Panc1 (cell line): ENCODE results near the gene AMD1. TPM values are rescaled to one million over a fixed set of nuclear protein-coding genes. Genes with fewer than 3 reads are reported as not detected.

Source experiments
- ATAC-seq: fragments of 200-7000 bp; cut with Tn5 transposase; 2 replicates; pipeline ENCODE4 v1.9.1; 2020; ENCODE audit warnings: mild to moderate bottlenecking, moderate library complexity
- BruUV-seq: library from RNA; stranded (reverse); fragments of 400-500 nt; replicated peaks from 2 replicates; lab custom pipeline; 2021; lab: Mats Ljungman, UMichigan
- CTCF ChIA-PET: fragments of 300-600 bp; sonication (Branson Sonifier 250); formaldehyde crosslinking; loops from one replicate; lab custom pipeline; 2022; ENCODE audit warnings: antibody characterized with exemption; lab: Charles Lee
- POLR2A ChIA-PET: fragments of 300-600 bp; sonication (Branson Sonifier 250); formaldehyde crosslinking; loops from one replicate; lab custom pipeline; 2022; ENCODE audit warnings: antibody characterized with exemption; lab: Charles Lee
- DNase-seq: peaks from one replicate; pipeline ENCODE4 v3.0.0-alpha.2; 2010; ENCODE audit warnings: low read depth, low spot score
- H3K27ac ChIP-seq: 2 replicates; pipeline ENCODE4 v1.5.1; 2011; ENCODE audit warnings: mild to moderate bottlenecking, low read length, inconsistent platforms
- H3K27me3 ChIP-seq: fragments of 200-500 bp; sonication (Bioruptor generic); 2 replicates; pipeline ENCODE4 v1.6.0; 2014; ENCODE audit warnings: low read length, inconsistent platforms; ENCODE audit not compliant: control insufficient read depth, insufficient read depth
- H3K36me3 ChIP-seq: fragments of 200-500 bp; sonication (Bioruptor generic); 2 replicates; pipeline ENCODE4 v1.5.1; 2014; ENCODE audit warnings: inconsistent platforms, mild to moderate bottlenecking, low read length, moderate library complexity; ENCODE audit not compliant: control insufficient read depth, insufficient read depth
- H3K4me1 ChIP-seq: 2 replicates; pipeline ENCODE4 v1.5.1; 2011; ENCODE audit warnings: inconsistent platforms, mild to moderate bottlenecking, low read length, moderate library complexity; ENCODE audit not compliant: control insufficient read depth, insufficient read depth
- H3K4me3 ChIP-seq, 2 experiments: 2 replicates each; pipeline ENCODE4 v1.5.1; 2011 to 2012; ENCODE audit warnings: low read depth in 2 of 2, low read length in 2 of 2, mild to moderate bottlenecking in 2 of 2, inconsistent platforms in 1 of 2, moderate library complexity in 1 of 2
- H3K9me3 ChIP-seq: fragments of 200-500 bp; sonication (Bioruptor generic); 2 replicates; pipeline ENCODE4 v1.5.1; 2014; ENCODE audit warnings: low read depth, mild to moderate bottlenecking, inconsistent platforms, low read length, moderate library complexity; ENCODE audit not compliant: control insufficient read depth, insufficient read depth
- CTCF ChIP-seq: fragments of 450-650 bp; IDR thresholded peaks from 2 replicates; pipeline ENCODE4 v1.5.1; 2017; ENCODE audit warnings: mild to moderate bottlenecking
- POLR2AphosphoS5 ChIP-seq: IDR thresholded peaks from 2 replicates; pipeline ENCODE4 v1.6.1; 2012; ENCODE audit warnings: mild to moderate bottlenecking, low read depth, low read length, moderate library complexity
- REST ChIP-seq, 2 experiments: IDR thresholded peaks; 2 replicates each; pipeline ENCODE4 v1.6.1; 2011 to 2012; ENCODE audit warnings: low read depth in 2 of 2, control low read depth in 1 of 2, low read length in 1 of 2, mild to moderate bottlenecking in 1 of 2, moderate library complexity in 1 of 2; ENCODE audit not compliant: insufficient read depth in 1 of 2
- SIN3A ChIP-seq: IDR thresholded peaks from 2 replicates; pipeline ENCODE4 v1.6.1; 2012; ENCODE audit warnings: low read depth, mild to moderate bottlenecking, low read length, moderate library complexity, borderline replicate concordance; ENCODE audit not compliant: insufficient read depth
- TCF7L2 ChIP-seq: IDR thresholded peaks from 2 replicates; pipeline ENCODE4 v1.6.1; 2011; ENCODE audit warnings: mild to moderate bottlenecking, low read depth, low read length, inconsistent platforms
- in situ Hi-C: cut with HindIII; loops from 2 replicates; pipeline ENCODE4 v1.10.0; 2016; ENCODE audit warnings: low sequenced_read_pairs, low pct_unique_long_range_greater_than_20kb
- intact Hi-C: fragments of 100-400 bp; cut with micrococcal nuclease; formaldehyde crosslinking; loops from one replicate; pipeline ENCODE4 v1.10.0; 2022; ENCODE audit not compliant: unreplicated experiment
- total RNA-seq: library from RNA; stranded (reverse); gene quantifications from one replicate; pipeline ENCODE4 v1.2.1, GENCODE V29; 2021; ENCODE audit not compliant: unreplicated experiment

Gene AMD1
- total RNA-seq, 1 experiment from 2014 or later, result 81.7 TPM

- DNase-seq (no peak), ATAC-seq (no peak)
- no peaks in the 10 kb centered on the region for H3K27me3 ChIP-seq
- intact Hi-C loops (no loop called here), in situ Hi-C loops (no loop called here)
- H3K9me3 ChIP-seq, result no peaks in the 10 kb centered on the region
- H3K4me1 ChIP-seq, result no peaks in the 10 kb centered on the region
- CTCF ChIA-PET, result no interaction called here
- no peak overlapping the region for H3K27ac ChIP-seq
- H3K4me3 ChIP-seq, result no peak overlapping the region
- no TSS peak for BruUV-seq
- TF ChIP-seq REST (IDR thresholded peaks at IDR 0.05; ENCODE audit: insufficient read depth in 1 of 2, low read depth in 2 of 2, low read length in 1 of 2), result no peak
- TF ChIP-seq CTCF, result no peak
- TF ChIP-seq TCF7L2, result no peak
- TF ChIP-seq SIN3A, result no peak
- TF ChIP-seq POLR2AphosphoS5, result no peak
- H3K36me3 ChIP-seq, result no peaks in the 10 kb centered on the region
- POLR2A ChIA-PET, result interaction anchor here (0.6 kb wide), 1 partner anchor 21 kb away, joined by 3 read pairs; no protein-coding TSS in a partner anchor
These were observed 18.3 kb upstream of the AMD1 start for GRCh38 chr6:110856296-110856695.

- H3K27ac ChIP-seq, result no peak overlapping the region
- no peaks in the 10 kb centered on the region for H3K4me1 ChIP-seq
- no peak for DNase-seq
- ChIA-PET POLR2A (no interaction called here), CTCF (no interaction called here)
- in situ Hi-C loops, result no loop called here
- H3K27me3 ChIP-seq, result no peaks in the 10 kb centered on the region
- no peaks in the 10 kb centered on the region for H3K36me3 ChIP-seq
- ATAC-seq, result no peak
- no peaks in the 10 kb centered on the region for H3K9me3 ChIP-seq
- intact Hi-C loops, result no loop called here
- TF ChIP-seq SIN3A (no peak), CTCF (no peak), POLR2AphosphoS5 (no peak), REST (IDR thresholded peaks at IDR 0.05; ENCODE audit: insufficient read depth in 1 of 2, low read depth in 2 of 2, low read length in 1 of 2) (no peak), TCF7L2 (no peak)
- no peak overlapping the region for H3K4me3 ChIP-seq
- no TSS peak for BruUV-seq
These were observed 16.6 kb upstream of the AMD1 start for GRCh38 chr6:110858016-110858415.
